Hepatic stellate cell (primary cell): ENCODE measurements around the gene ABCC9.
"Not testable (repeated sequence)": the region's sequence is repeated elsewhere in the genome, so short reads cannot be mapped to it uniquely, and the experiment has no call there.

Experiments used
- DNase-seq: peaks from one replicate; pipeline ENCODE4 v3.0.0; 2011; ENCODE audit warnings: low spot score

ABCC9 gene

GRCh38 chr12:21814814-21815213, 126.4 kb downstream of the ABCC9 start:
- no peak for DNase-seq

DNA sequence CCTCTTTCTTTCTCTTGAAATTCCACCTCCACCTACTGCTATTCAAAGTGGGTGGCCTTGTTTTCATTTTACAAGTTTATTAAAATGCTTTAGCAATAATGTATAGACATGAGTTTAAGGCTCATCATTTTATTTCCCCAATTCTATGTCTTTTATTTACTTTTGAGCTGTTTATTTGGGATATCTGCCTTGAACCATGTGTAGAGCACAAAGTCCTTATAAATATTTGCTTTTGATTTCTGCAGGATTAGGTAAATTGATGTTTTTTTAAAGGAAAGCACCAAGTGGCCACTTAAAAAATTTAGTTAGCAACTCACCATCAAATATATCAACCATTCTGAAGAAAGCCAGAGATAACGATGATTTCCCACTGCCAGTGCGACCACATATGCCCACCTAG, 126.9 kb downstream of the ABCC9 start:
- no peak for DNase-seq

DNA sequence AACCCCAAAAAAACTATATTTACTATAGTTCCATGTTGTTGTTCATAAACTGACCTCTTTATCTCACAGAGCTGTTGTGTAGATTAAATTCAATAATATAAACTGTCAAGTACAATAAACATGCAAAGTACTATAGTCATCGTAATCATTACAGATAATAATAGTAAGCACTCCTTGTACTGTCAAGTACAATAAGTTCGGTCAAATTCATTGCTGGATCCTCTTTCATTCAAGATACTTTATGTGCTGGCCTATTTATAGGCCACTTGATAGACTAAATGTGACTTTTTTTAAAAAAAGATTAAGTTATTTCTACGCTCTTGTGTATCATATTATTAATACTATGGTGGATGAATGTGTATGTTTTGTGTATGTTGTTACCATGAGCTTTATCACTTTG, 127.5 kb downstream of the ABCC9 start:
- DNase-seq: no peak

DNA sequence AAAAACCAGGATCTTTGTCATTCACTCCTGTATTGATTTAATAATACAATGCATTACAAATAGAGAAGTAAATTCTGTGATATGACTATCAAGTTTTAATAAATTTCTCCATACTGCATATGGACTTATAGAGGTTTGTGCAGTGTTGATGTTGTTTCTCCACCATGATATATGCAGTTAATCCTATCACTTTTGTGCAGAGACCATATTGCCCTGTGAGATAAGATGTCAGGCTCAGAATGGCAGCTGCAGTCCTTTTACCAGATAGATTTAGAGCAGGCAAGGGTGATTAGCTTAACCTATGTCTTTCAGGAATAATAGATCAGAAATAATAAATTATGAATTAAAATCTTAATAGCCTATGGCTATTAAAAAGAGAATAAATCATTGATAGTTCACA, 128.1 kb downstream of the ABCC9 start:
- no peak for DNase-seq

- not testable (repeated sequence) for DNase-seq
These were observed 128.9 kb downstream of the ABCC9 start for GRCh38 chr12:21812340-21812739.

DNA sequence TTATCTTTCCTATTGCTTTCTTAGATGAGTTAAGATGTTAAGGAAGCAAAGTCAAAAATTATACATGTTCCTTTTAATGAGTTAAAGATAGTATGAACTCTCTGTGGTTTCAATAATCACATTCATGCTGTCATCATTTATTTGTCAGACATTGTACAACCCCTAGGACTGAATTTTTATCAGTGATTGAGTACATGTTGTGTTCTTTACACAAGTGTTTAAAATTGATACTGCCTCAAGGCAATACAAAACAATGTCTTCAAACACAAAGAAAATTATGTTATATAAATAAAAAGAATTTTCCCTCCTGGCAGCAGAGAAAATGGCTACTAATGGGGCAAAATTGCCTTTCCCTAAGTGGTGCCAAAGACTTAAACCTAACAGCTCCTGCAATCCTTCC, 132.1 kb downstream of the ABCC9 start:
- no peak for DNase-seq

DNA sequence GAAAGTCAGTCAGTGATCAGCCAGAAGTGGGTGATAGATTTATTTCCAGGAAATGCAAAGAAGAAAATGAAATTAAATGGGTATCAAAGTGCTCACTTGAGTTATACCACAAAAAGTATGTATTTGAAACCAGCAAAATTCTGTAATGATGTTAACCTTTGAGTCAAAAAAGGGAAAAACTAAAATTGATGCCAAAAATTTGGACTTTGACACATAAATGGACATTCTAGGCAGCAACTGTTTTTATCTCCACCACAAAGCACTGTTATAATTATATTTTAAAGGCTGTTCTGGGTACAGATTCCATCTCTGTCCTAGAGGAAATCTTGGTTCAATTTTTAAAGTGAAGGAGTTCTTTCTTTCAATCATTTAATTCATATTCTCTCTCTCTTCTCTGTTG, 135.0 kb downstream of the ABCC9 start:
- no peak for DNase-seq

- DNase-seq: no peak
These were observed 139.5 kb downstream of the ABCC9 start for GRCh38 chr12:21801522-21802288.

DNA sequence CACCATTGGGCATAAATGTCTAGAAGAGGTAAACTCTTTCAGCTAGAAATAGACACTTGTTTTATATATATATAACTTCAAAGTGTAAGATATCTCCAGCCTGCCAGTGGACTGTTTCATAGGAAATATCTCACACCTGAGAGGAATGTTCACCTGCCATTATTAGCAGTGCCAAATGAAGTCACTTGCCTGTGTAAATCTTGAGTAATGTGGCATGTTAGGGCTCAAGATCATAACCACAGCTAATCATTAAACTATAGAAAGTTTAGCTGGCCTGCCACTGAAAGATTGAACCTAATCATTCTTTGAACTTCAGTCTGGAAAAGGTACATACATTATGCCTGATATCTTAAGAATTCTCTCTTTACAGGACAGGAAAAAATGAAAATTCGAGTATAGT, 141.2 kb downstream of the ABCC9 start:
- DNase-seq: no peak

DNA sequence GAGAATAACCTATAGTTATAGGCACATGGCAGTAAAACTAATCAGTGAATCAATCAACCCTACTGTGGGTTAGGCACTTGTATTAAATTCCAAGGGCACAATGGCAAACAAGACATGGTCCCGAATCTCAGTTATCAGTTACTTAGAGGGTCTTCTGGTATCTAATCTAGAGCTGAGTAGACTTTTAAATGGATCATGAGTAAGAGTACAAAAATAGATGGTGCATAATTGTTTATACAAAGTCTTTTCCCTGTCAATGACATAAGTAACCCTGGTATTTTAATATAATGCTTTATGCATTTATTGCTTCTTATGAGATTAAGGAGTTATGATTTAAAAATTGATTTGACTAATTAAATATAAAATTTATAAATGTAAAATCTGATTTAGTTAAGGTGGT, 143.7 kb downstream of the ABCC9 start:
- peak; percentile 21 for DNase-seq

- DNase-seq: no peak
These were observed 145.4 kb downstream of the ABCC9 start for GRCh38 chr12:21795648-21796328.

DNA sequence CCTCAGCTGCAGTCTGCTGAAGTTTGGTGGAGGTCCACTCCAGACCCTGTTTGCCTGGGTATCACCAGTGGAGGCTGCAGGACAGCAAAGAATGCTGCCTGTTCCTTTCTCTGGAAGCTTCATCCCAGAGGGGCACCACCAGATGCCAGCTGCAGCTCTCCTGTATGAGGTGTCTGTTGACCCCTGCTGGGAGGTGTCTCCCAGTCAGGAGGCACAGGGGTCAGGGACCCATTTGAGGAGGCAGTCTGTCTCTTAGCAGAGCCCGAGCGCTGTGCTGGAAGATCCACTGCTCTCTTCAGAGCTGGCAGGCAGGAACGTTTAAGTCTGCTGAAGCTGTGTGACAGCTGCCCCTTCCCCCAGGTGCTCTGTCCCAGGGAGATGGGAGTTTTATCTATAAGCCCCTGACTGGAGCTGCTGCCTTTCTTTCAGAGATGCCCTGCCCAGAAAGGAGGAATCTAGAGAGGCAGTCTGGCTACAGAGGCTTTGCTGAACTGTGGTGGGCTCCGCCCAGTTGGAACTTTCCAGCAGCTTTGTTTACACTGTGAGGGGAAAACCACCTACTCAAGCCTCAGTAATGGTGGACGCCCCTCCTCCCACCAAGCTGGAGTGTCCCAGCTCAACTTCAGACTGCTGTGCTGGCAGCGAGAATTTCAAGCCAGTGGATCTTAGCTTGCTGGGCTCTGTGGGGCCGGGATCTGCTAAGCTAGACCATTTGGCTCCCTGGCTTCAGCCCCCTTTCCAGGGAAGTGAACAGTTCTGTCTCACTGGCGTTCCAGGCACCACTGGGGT, 146.2 kb downstream of the ABCC9 start:
- DNase-seq: not testable (repeated sequence)

GRCh38 chr12:21789687-21790086, 151.5 kb downstream of the ABCC9 start:
- not testable (repeated sequence) for DNase-seq

DNA sequence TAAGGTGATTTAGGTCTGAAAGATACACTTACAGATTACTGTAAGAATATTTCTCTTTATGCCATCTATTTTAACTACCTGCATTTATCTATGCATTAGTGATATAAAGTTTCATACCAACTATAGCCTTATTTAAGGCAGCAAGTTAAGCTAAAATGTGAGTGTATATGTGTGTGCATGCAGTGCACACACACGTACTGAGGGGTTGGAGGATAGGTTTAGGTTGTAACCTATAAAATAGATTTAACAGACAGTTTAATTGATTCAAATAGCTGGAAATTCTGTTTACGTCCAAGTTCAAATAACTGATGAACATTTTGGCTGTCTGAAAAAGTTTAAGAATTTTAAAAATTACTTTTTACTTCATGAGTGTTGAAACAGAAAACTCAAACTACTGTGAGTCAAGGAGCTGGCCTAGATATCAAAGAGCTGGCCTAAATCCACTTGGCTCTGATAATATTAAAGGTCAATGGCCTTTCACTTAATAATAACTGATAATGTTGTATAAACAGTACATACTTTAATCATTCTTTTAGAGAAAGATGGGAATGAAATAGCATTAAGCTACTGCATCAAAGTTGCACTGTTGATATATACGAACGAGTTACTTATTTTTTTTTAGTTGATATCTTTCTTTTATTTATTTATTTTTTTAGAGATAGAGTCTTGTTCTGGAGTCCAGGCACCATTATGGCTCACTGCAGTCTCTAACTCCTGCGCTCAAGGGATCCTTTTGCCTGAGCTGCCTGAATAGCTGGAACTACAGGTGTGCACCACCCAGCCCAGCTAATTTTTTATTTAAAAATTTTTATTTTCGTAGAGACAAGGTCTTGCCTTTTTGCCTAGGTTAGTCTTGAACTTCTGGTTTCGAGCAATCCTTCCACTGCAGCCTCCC, 152.9 kb downstream of the ABCC9 start:
- DNase-seq: no peak

DNA sequence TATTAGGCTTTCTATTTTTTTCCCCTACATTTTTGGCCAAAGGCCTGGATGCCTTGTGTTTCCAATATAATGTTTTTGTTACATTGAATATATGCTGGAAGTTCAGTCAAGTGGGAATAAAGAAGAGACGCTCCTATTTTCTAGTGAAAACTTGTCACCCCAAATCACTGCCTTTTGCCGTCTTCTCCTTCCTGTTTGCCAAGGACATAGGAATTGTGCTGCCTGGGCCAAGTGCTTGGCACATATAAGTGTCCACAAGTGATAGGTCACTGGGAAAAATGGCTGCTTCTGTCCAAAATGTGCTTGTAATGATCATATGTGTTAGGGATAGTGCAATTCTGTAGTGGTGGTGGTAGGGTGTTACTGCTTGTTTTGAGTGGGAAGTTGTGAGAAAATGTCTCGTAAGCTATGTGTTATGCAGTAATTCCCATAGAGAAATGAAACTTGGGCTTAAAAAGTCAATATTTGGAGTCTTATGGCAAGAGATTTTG, 155.1 kb downstream of the ABCC9 start:
- no peak for DNase-seq

DNA sequence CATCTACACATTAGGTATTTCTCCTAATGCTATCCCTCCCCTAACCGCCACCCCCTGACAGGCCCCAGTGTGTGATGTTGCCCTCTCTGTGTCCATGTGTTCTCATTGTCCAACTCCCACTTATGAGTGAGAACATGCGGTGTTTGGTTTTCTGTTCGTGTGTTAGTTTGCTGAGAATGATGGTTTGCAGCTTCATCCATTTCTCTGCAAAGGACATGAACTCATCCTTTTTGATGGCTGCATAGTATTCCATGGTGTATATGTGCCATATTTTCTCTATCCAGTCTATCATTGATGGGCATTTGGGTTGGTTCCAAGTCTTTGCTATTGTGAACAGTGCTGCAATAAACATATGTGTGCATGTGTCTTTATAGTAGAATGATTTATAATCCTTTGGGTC, 158.5 kb downstream of the ABCC9 start:
- DNase-seq: not testable (repeated sequence)

DNA sequence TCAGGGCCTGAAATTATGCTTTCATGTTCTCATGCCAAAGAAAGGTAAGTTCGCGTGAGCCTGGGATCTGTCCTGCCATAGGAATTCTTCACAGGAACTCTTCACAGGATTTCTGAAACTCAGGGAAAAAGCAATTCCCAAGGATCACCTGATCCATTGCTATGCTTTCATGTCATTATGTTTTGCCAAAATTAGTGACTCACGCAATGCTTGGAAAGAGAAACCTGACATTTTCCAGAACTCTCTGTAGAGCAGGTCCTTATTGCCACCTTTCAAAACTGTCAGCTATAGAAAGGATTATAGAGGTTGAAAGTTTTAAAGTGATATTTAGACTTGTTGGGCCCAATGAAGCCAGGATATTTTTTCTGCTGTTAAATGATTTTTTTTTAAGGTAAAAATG, 160.4 kb downstream of the ABCC9 start:
- no peak for DNase-seq

GRCh38 chr12:21776175-21776574, 165.1 kb downstream of the ABCC9 start:
- no peak for DNase-seq

GRCh38 chr12:21775133-21775820, 165.9 kb downstream of the ABCC9 start:
- no peak for DNase-seq

DNA sequence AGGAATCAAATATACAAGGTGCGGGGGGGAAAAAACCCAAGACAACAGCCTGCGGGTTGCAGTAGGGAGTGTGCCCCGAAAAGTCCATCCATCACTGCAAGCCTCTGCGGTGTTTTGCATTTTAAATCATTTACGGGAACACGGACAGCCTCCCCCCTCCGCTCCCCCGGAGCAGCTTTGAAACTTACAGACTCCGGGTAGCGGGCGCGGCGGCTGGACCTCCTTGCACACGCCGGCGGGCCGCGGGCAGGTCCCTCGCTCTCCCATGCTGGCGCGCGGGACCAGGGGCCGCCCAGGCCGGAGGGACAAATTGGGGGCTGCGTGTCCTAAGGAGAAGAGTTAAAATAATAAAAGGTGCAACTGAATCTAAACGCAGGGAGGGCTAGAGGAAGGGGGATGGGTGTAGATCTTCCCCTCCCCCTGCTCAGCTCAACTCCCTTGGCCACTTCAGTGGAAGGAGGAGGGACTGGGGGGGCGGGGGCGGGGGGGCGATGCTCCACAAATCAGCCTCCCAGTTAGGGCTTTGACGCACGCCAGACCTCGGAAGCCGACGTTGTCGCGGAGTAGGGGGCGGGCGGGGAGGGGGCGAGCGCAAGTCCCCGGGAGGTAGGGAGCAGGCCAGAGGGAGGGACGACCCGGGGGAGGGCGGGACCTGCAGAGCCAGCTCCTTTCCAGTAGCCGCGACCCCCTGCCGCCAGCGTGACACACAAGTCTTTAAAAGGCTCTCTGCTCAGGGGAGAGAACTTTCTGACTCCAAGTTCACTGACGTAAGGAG, 166.7 kb downstream of the ABCC9 start, which contains the start of gene KCNJ8:
TSS of gene KCNJ8 (minus strand) at position 349 of the 775 bp plus-strand sequence. CDS start 1,090 bp downstream, outside the sequence.
- peak; percentile 38 for DNase-seq
